Suprapubic skin (tissue), 4 donors: ENCODE measurements around the gene ZNF888.

Source experiments
- POLR2A ChIP-seq, 2 donors: fragments of 450-650 bp; IDR thresholded peaks; one replicate each; pipeline ENCODE4 v1.6.1; 2017; ENCODE audit warnings: antibody characterized with exemption in 2 of 2, mild to moderate bottlenecking in 2 of 2, moderate library complexity in 2 of 2
- POLR2AphosphoS5 ChIP-seq, 3 donors: sonication (generic); formaldehyde crosslinking; IDR thresholded peaks; one replicate each; pipeline ENCODE4 v1.6.1; 2017; ENCODE audit warnings: antibody characterized with exemption in 3 of 3
- TF ChIP-seq, protein P1 (sequence below), 2 donors: fragments of 200-600 bp in 1 of 2; fragments of 450-650 bp in 1 of 2; sonication (generic) in 1 of 2; IDR thresholded peaks; one replicate each; pipeline ENCODE4 v1.5.1; 2016 to 2019; ENCODE audit warnings: antibody characterized with exemption in 2 of 2, mild to moderate bottlenecking in 1 of 2, moderate library complexity in 1 of 2

DNA sequence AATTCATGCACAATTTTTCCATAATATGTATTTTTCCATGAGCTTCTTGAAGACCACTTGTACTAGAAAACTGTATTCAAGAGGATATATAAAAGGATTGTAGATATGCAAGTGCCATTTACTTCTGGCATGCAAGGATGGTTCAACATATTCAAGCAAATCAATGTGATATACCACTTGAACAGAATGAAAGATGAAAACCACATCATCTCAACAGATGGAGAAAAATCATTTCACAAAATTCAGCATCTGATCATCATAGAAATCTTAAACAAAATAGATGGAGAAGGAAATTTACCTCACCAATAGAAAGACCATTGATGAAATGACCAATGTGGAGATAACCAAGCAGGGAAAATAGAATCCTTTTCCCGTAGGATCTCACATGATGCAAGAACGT, 44.5 kb upstream of the ZNF888 start:
- TF ChIP-seq, protein P1, sequence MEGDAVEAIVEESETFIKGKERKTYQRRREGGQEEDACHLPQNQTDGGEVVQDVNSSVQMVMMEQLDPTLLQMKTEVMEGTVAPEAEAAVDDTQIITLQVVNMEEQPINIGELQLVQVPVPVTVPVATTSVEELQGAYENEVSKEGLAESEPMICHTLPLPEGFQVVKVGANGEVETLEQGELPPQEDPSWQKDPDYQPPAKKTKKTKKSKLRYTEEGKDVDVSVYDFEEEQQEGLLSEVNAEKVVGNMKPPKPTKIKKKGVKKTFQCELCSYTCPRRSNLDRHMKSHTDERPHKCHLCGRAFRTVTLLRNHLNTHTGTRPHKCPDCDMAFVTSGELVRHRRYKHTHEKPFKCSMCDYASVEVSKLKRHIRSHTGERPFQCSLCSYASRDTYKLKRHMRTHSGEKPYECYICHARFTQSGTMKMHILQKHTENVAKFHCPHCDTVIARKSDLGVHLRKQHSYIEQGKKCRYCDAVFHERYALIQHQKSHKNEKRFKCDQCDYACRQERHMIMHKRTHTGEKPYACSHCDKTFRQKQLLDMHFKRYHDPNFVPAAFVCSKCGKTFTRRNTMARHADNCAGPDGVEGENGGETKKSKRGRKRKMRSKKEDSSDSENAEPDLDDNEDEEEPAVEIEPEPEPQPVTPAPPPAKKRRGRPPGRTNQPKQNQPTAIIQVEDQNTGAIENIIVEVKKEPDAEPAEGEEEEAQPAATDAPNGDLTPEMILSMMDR (IDR thresholded peaks at IDR 0.05), result no peak
- TF ChIP-seq POLR2A (IDR thresholded peaks at IDR 0.05) (no peak), POLR2AphosphoS5 (IDR thresholded peaks at IDR 0.05) (no peak)
